ENCODE measurements around the gene CST3. TPM values are rescaled to one million over a fixed set of nuclear protein-coding genes. Genes with fewer than 3 reads are reported as not detected.

The CST3 gene
- total and polyA plus RNA-seq, 12 donors: 92.4 to 1,851 (median 1,124) TPM

DNA sequence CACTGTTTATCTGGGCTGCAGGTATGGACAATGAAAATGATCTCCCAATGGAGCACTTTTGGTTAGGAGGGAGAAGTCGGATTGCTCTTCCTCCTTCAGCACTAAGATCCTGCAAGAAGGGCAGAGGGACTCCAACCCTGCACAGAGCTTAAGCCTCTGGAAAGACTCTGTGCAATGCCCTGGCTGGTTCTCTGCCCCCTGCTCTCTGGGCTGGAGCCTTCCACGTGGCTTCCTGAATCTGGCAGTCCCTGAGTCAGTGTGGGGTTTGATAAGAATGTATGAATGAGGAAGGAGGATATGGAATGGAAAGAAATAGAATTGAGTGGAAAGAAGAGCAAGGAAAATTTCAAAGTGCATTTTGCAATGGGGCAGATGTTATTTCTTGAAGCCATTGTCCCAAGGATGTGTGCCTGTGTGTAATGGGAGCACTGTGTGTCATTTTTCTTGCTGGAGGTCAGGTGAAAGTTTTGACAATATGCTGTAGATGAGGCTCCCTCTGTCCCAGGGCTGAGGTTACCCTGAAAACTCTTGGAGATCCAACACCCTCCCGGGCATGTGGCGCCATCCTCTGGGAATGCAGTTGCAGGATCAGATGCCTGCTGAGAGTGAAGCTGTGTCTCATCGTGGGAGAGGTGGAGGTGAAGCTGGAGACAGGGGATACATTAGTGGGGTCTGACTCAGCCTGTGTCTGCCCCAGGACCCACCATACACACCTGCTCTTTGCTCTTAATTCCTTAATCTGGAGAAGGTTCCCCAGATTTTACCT lies 53.1 kb downstream of the CST3 start:
- H3K27ac ChIP-seq: no peak overlapping the region
- WGBS, 4 donors: 58 to 66% (median 59%) methylated on average over 3 to 5 of the region's 5 CpGs
- intact Hi-C loops (cut with DNase I): no loop called here
- H3K4me3 ChIP-seq: no peak overlapping the region
- no peaks in the 10 kb centered on the region for H3K27me3 ChIP-seq
- no peaks in the 10 kb centered on the region for H3K9me3 ChIP-seq (replicated peaks in 1 of 3)
- H3K4me1 ChIP-seq (replicated peaks in 1 of 2): no peaks in the 10 kb centered on the region
- no peaks in the 10 kb centered on the region for H3K36me3 ChIP-seq (replicated peaks in 1 of 2)
- no peak for TF ChIP-seq POLR2A (IDR thresholded peaks at IDR 0.05)
- TF ChIP-seq CTCF (IDR thresholded peaks at IDR 0.05): no peak
- no peak for DNase-seq

Other genes starting within 250 kb of the CST3 start
- 10 to 100 TPM; 13.8 to 27.5 (median 20.3) TPM for gene NAPB, start 216.5 kb downstream of the CST3 start, total RNA-seq
- 10 to 100 TPM; 11.8 to 26.8 (median 17.0) TPM for gene NAPB, start 216.5 kb downstream of the CST3 start, polyA plus RNA-seq
- gene CSTL1, start 198.3 kb downstream of the CST3 start, total RNA-seq: not detected
- gene CSTL1, start 198.3 kb downstream of the CST3 start, polyA plus RNA-seq: not detected
- not detected for gene CST11, start 185.1 kb downstream of the CST3 start, total RNA-seq
- gene CST11, start 185.1 kb downstream of the CST3 start, polyA plus RNA-seq: not detected
- gene CST8, start 146.8 kb downstream of the CST3 start, total RNA-seq: not detected
- not detected for gene CST8, start 146.8 kb downstream of the CST3 start, polyA plus RNA-seq
- not detected for gene CST9L, start 69.5 kb downstream of the CST3 start, total RNA-seq
- not detected for gene CST9L, start 69.5 kb downstream of the CST3 start, polyA plus RNA-seq
- gene CST9, start 32.0 kb downstream of the CST3 start, total RNA-seq: not detected
- gene CST9, start 32.0 kb downstream of the CST3 start, polyA plus RNA-seq: not detected
- gene CST4, start 51.1 kb upstream of the CST3 start, total RNA-seq: not detected
- gene CST4, start 51.1 kb upstream of the CST3 start, polyA plus RNA-seq: not detected
- 1 to 10 TPM in 1 of 9 donors, not detected in 8; 1.3 TPM for gene CST1, start 113.0 kb upstream of the CST3 start, total RNA-seq
- under 1 TPM in 2 of 3 donors, not detected in 1; 0.13 to 0.56 TPM for gene CST1, start 113.0 kb upstream of the CST3 start, polyA plus RNA-seq
- 10 to 100 TPM in 4 of 9 donors, 1 to 10 TPM in 2, not detected in 3; 1.3 to 94.3 (median 20.8) TPM for gene CST2, start 188.8 kb upstream of the CST3 start, total RNA-seq
- gene CST2, start 188.8 kb upstream of the CST3 start, polyA plus RNA-seq: 1 to 10 TPM; 1.3 to 4.8 (median 3.5) TPM
- gene CST5, start 241.8 kb upstream of the CST3 start, total RNA-seq: 1 to 10 TPM in 5 of 9 donors, under 1 TPM in 2, not detected in 2; 0.35 to 8.2 (median 2.2) TPM
- gene CST5, start 241.8 kb upstream of the CST3 start, polyA plus RNA-seq: under 1 TPM in 2 of 3 donors, not detected in 1; 0.44 to 0.47 TPM

All from adrenal gland (tissue), 12 donors.